GM12865 (cell line): ENCODE measurements around the gene CAT.

ENCODE experiments used
- DNase-seq: peaks from one replicate; pipeline ENCODE4 v3.0.0; 2010; ENCODE audit warnings: low read depth
- H3K4me3 ChIP-seq: 2 replicates; pipeline ENCODE4 v1.5.1; 2011; ENCODE audit warnings: mild to moderate bottlenecking, low read depth, low read length, control low read depth
- CTCF ChIP-seq: IDR thresholded peaks from 2 replicates; pipeline ENCODE4 v1.5.1; 2011; ENCODE audit warnings: low read length, control low read depth, low read depth, inconsistent platforms; ENCODE audit not compliant: insufficient read depth; ENCODE audit errors: missing control alignments

Gene CAT

GRCh38 chr11:34445956-34446355, 7.2 kb downstream of the CAT start:
- H3K4me3 ChIP-seq = no peak overlapping the region
- no peak for TF ChIP-seq CTCF
- DNase-seq = no peak

- no peak overlapping the region for H3K4me3 ChIP-seq
- no peak for DNase-seq
- no peak for TF ChIP-seq CTCF
These were observed 7.7 kb downstream of the CAT start for GRCh38 chr11:34446386-34446785.

GRCh38 chr11:34447044-34447443, 8.3 kb downstream of the CAT start:
- H3K4me3 ChIP-seq = no peak overlapping the region
- TF ChIP-seq CTCF = no peak
- DNase-seq = no peak

GRCh38 chr11:34448223-34448994, 9.7 kb downstream of the CAT start:
- H3K4me3 ChIP-seq = no peak overlapping the region
- TF ChIP-seq CTCF = no peak
- no peak for DNase-seq

- no peak overlapping the region for H3K4me3 ChIP-seq
- peak; percentile 15 for DNase-seq
These were observed 10.3 kb downstream of the CAT start for GRCh38 chr11:34449013-34449412.

GRCh38 chr11:34451053-34451452, 12.3 kb downstream of the CAT start:
- DNase-seq = no peak
- no peak for TF ChIP-seq CTCF
- no peak overlapping the region for H3K4me3 ChIP-seq

More at GRCh38 chr11:34449013-34449412, 10.3 kb downstream of the CAT start:
- no peak for TF ChIP-seq CTCF
